GM12865 (cell line): ENCODE measurements around the gene EIF3C.
"Not testable (repeated sequence)": the region's sequence is repeated elsewhere in the genome, so short reads cannot be mapped to it uniquely, and the experiment has no call there.

Source experiments
- DNase-seq: peaks from one replicate; pipeline ENCODE4 v3.0.0; 2010; ENCODE audit warnings: low read depth
- H3K4me3 ChIP-seq: 2 replicates; pipeline ENCODE4 v1.5.1; 2011; ENCODE audit warnings: mild to moderate bottlenecking, low read depth, low read length, control low read depth

The EIF3C gene

GRCh38 chr16:28711220-28712083 is at the start of gene EIF3C:
TSS of gene EIF3C (plus strand) at chr16:28711464. CDS start at chr16:28711687, 223 bp downstream.
- H3K4me3 ChIP-seq = peak within 1 kb of the TSS; percentile 30; the same call in 1 of the 2 replicates
- DNase-seq = not testable (repeated sequence)

- H3K4me3 ChIP-seq, DNase-seq: not testable (repeated sequence)
Observed at GRCh38 chr16:28666264-28666663, 45.0 kb upstream of the EIF3C start.

GRCh38 chr16:28667480-28667879 is 43.8 kb upstream of the EIF3C start:
- not testable (repeated sequence) for H3K4me3 ChIP-seq, DNase-seq

- not testable (repeated sequence) for DNase-seq, H3K4me3 ChIP-seq
Observed at GRCh38 chr16:28668199-28668598, 43.1 kb upstream of the EIF3C start.

- H3K4me3 ChIP-seq, DNase-seq: not testable (repeated sequence)
Observed at GRCh38 chr16:28688327-28688952, 22.8 kb upstream of the EIF3C start.

GRCh38 chr16:28689425-28689824 is 21.8 kb upstream of the EIF3C start:
- DNase-seq = not testable (repeated sequence)

GRCh38 chr16:28691722-28692121 is 19.5 kb upstream of the EIF3C start:
- DNase-seq = not testable (repeated sequence)

More at GRCh38 chr16:28689425-28689824, 21.8 kb upstream of the EIF3C start:
- H3K4me3 ChIP-seq = not testable (repeated sequence)

GRCh38 chr16:28693257-28693950 is 17.9 kb upstream of the EIF3C start:
- DNase-seq, H3K4me3 ChIP-seq: not testable (repeated sequence)

More at GRCh38 chr16:28691722-28692121, 19.5 kb upstream of the EIF3C start:
- H3K4me3 ChIP-seq = not testable (repeated sequence)

- not testable (repeated sequence) for H3K4me3 ChIP-seq, DNase-seq
Observed at GRCh38 chr16:28699792-28700191, 11.5 kb upstream of the EIF3C start.

- DNase-seq, H3K4me3 ChIP-seq: not testable (repeated sequence)
Observed at GRCh38 chr16:28700349-28700748, 10.9 kb upstream of the EIF3C start.

- DNase-seq, H3K4me3 ChIP-seq: not testable (repeated sequence)
Observed at GRCh38 chr16:28701384-28701783, 9.9 kb upstream of the EIF3C start.

GRCh38 chr16:28704246-28704645 is 7.0 kb upstream of the EIF3C start:
- not testable (repeated sequence) for H3K4me3 ChIP-seq

GRCh38 chr16:28722852-28723650 is 11.8 kb downstream of the EIF3C start:
- DNase-seq, H3K4me3 ChIP-seq: not testable (repeated sequence)

More at GRCh38 chr16:28704246-28704645, 7.0 kb upstream of the EIF3C start:
- not testable (repeated sequence) for DNase-seq

- not testable (repeated sequence) for DNase-seq, H3K4me3 ChIP-seq
Observed at GRCh38 chr16:28731253-28731652, 20.0 kb downstream of the EIF3C start.

- DNase-seq, H3K4me3 ChIP-seq: not testable (repeated sequence)
Observed at GRCh38 chr16:28732455-28733124, 21.3 kb downstream of the EIF3C start.

GRCh38 chr16:28739787-28740186 is 28.5 kb downstream of the EIF3C start:
- not testable (repeated sequence) for H3K4me3 ChIP-seq, DNase-seq

- not testable (repeated sequence) for H3K4me3 ChIP-seq
Observed at GRCh38 chr16:28740631-28741030, 29.4 kb downstream of the EIF3C start.

GRCh38 chr16:28741295-28741694 is 30.0 kb downstream of the EIF3C start:
- H3K4me3 ChIP-seq = not testable (repeated sequence)

More at GRCh38 chr16:28740631-28741030, 29.4 kb downstream of the EIF3C start:
- not testable (repeated sequence) for DNase-seq

More at GRCh38 chr16:28741295-28741694, 30.0 kb downstream of the EIF3C start:
- DNase-seq = not testable (repeated sequence)
